GM21723 (cell line): ENCODE data around the gene BCR.

Source experiments
- ATAC-seq: cut with Tn5 transposase; IDR thresholded peaks from one replicate; pipeline ENCODE4 v1.9.1; 2021; ENCODE audit warnings: mild to moderate bottlenecking, moderate library complexity; ENCODE audit not compliant: unreplicated experiment

The BCR gene

GRCh38 chr22:23272834-23273233, 92.5 kb downstream of the BCR start:
- ATAC-seq, result no peak

GRCh38 chr22:23273445-23274145, 93.3 kb downstream of the BCR start:
- ATAC-seq, result no peak

- ATAC-seq, result no peak
Measured at GRCh38 chr22:23274146-23274526, 93.8 kb downstream of the BCR start.

- ATAC-seq, result no peak
Measured at GRCh38 chr22:23274891-23275694, 94.8 kb downstream of the BCR start.

- no peak for ATAC-seq
Measured at GRCh38 chr22:23275751-23276150, 95.4 kb downstream of the BCR start.

- ATAC-seq, result no peak
Measured at GRCh38 chr22:23276656-23277582, 96.6 kb downstream of the BCR start.

GRCh38 chr22:23277583-23278295, 97.4 kb downstream of the BCR start:
- ATAC-seq, result no peak

GRCh38 chr22:23278883-23279675, 98.8 kb downstream of the BCR start:
- ATAC-seq, result no peak

GRCh38 chr22:23279781-23280180, 99.5 kb downstream of the BCR start:
- ATAC-seq, result no peak

- ATAC-seq, result no peak
Measured at GRCh38 chr22:23280356-23281052, 100.2 kb downstream of the BCR start.

- no peak for ATAC-seq
Measured at GRCh38 chr22:23281053-23281405, 100.7 kb downstream of the BCR start.

- no peak for ATAC-seq
Measured at GRCh38 chr22:23281406-23282088, 101.2 kb downstream of the BCR start.

- ATAC-seq, result no peak
Measured at GRCh38 chr22:23282089-23282501, 101.8 kb downstream of the BCR start.

- ATAC-seq, result no peak
Measured at GRCh38 chr22:23282516-23282915, 102.2 kb downstream of the BCR start.

GRCh38 chr22:23282986-23283385, 102.7 kb downstream of the BCR start:
- ATAC-seq, result no peak

- no peak for ATAC-seq
Measured at GRCh38 chr22:23283591-23284503, 103.5 kb downstream of the BCR start.

- no peak for ATAC-seq
Measured at GRCh38 chr22:23284504-23285033, 104.3 kb downstream of the BCR start.
